ENCODE data around the gene KDM4C. TPM values are rescaled to one million over a fixed set of nuclear protein-coding genes. Genes with fewer than 3 reads are reported as not detected.

The KDM4C gene
- total and polyA plus RNA-seq, 8 donors: 6.7 to 129 (median 79.9) TPM

DNA sequence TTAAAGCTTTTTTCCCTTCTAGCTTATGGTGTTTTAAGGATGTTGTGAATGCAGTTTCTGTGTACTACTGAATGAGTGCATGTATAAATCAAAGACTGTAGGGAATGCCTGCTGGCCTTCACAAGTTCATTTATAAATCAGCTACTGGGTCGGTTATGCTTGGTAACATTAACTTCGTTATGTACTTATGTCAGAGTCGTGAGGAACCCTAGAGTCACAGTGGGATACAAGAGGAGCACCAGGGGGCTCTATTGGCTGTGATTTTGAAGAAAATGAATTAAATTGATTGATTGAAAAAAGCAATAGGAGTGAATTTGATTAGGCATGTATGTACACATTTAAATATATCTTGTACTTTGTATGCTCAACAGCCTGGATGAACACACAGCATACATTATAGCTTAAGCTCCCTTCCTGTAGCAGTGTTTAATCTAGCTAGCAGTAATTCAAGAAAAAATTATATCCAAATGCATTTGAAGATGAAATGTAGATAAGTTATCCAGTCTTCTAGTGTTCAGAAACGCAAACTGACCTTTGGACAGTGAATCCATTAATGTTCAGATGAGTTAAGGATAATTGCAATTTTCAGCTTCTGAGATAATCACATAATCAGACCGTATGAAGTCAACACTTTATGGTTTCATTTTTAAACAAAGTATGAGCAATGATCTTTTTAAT is 204.2 kb downstream of the KDM4C start:
- no peak for DNase-seq
- no peak overlapping the region for H3K4me3 ChIP-seq
- TF ChIP-seq, protein P1, sequence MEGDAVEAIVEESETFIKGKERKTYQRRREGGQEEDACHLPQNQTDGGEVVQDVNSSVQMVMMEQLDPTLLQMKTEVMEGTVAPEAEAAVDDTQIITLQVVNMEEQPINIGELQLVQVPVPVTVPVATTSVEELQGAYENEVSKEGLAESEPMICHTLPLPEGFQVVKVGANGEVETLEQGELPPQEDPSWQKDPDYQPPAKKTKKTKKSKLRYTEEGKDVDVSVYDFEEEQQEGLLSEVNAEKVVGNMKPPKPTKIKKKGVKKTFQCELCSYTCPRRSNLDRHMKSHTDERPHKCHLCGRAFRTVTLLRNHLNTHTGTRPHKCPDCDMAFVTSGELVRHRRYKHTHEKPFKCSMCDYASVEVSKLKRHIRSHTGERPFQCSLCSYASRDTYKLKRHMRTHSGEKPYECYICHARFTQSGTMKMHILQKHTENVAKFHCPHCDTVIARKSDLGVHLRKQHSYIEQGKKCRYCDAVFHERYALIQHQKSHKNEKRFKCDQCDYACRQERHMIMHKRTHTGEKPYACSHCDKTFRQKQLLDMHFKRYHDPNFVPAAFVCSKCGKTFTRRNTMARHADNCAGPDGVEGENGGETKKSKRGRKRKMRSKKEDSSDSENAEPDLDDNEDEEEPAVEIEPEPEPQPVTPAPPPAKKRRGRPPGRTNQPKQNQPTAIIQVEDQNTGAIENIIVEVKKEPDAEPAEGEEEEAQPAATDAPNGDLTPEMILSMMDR (IDR thresholded peaks at IDR 0.05): no peak
- TF ChIP-seq POLR2AphosphoS5 (IDR thresholded peaks at IDR 0.05) (no peak), POLR2A (IDR thresholded peaks at IDR 0.05) (no peak), EP300 (IDR thresholded peaks at IDR 0.05) (no peak)
- WGBS, 5 donors: 65 to 72% (median 69%) methylated on average over 5 of the region's 5 CpGs
- H3K27me3 ChIP-seq: no peaks in the 10 kb centered on the region
- H3K4me1 ChIP-seq: peaks cover 0 to 23% (median 8%) of the 10 kb centered on the region in 4 donors
- no peaks in the 10 kb centered on the region for H3K9me3 ChIP-seq
- intact Hi-C loops (cut with DNase I; ENCODE audit: low total_unique reads): no loop called here
- peaks cover 0 to 7% (median 3%) of the 10 kb centered on the region in 4 donors for H3K36me3 ChIP-seq
- no peak overlapping the region for H3K27ac ChIP-seq

DNA sequence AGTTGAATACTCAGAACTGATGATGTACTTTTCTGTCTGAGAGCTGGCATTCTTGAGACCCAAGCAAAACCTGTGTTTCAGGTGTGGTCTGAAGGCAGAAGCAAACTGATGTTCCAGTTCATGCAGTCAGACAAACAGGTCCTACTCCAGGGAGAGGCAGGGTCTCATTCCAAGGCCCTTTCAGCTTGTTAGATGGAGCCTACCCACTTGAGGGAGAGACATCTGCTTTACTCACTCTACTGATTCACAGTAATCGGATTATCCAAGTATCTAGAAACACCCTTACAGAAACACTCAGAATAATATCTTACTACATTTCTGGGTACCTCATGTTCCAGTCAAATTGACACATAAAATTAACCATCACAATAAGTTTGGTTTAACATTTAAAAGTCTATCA is 207.8 kb downstream of the KDM4C start:
- intact Hi-C loops (cut with DNase I; ENCODE audit: low total_unique reads): no loop called here
- peaks cover 0 to 22% (median 8%) of the 10 kb centered on the region in 4 donors for H3K4me1 ChIP-seq
- H3K4me3 ChIP-seq: no peak overlapping the region
- no peaks in the 10 kb centered on the region for H3K9me3 ChIP-seq
- WGBS, 5 donors: 98 to 100% (median 100%) methylated on average over 1 of the region's 1 CpG
- no peaks in the 10 kb centered on the region for H3K27me3 ChIP-seq
- no peak overlapping the region for H3K27ac ChIP-seq
- no peak for TF ChIP-seq POLR2A (IDR thresholded peaks at IDR 0.05)
- no peak for TF ChIP-seq POLR2AphosphoS5 (IDR thresholded peaks at IDR 0.05)
- TF ChIP-seq, protein P1 (IDR thresholded peaks at IDR 0.05): no peak
- no peak for TF ChIP-seq EP300 (IDR thresholded peaks at IDR 0.05)
- peaks cover 0 to 3% (median under 1%) of the 10 kb centered on the region in 4 donors for H3K36me3 ChIP-seq
- no peak for DNase-seq

DNA sequence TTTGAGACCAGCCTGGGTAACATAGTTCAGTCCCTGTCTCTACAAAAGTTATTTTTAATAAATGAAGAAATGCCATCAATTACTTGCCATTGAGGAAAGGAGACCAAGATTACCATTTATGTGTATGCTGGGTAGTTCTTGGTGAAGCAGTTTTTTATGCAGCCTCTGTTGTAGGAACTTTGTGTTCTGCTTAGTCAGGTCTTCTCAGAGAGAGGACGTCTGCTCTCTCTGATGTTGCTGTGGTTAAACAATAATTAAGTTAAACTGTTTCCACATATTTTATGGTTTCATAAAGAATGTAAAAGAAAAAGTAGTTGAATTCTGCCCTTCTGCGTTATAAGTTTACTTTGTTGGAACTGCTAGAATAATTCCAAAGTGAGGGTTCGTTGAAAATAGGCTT is 210.5 kb downstream of the KDM4C start:
- Histone ChIP-seq H3K36me3 (no peaks in the 10 kb centered on the region), H3K27me3 (no peaks in the 10 kb centered on the region), H3K9me3 (no peaks in the 10 kb centered on the region), H3K4me3 (no peak overlapping the region), H3K4me1 (peaks cover 0 to 31% (median 11%) of the 10 kb centered on the region in 4 donors), H3K27ac (no peak overlapping the region)
- TF ChIP-seq POLR2A (IDR thresholded peaks at IDR 0.05) (no peak), EP300 (IDR thresholded peaks at IDR 0.05) (no peak), POLR2AphosphoS5 (IDR thresholded peaks at IDR 0.05) (no peak)
- TF ChIP-seq, protein P1 (IDR thresholded peaks at IDR 0.05): no peak
- intact Hi-C loops (cut with DNase I; ENCODE audit: low total_unique reads): no loop called here
- 43 to 59% (median 52%) methylated on average over 3 of the region's 3 CpGs for WGBS, 5 donors
- DNase-seq: no peak

DNA sequence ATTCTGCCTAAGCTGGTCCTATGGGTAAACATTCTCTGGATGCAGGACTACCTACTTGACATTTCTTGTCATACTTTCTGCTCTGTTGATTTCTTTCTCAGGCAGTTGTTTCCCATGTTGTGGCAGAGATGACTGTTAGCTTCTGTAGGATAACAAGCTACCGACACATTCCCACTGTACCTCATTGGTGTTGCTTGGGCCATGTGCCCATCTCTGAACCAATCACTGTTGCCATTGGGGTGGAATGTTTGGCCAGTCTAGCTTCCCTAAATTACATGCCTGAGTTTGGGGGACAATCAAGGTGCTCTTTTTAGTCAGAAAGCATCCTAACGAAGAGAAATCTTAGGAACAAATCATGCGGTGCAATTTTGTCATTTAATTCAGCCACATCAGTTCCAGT is 212.0 kb downstream of the KDM4C start:
- TF ChIP-seq EP300 (IDR thresholded peaks at IDR 0.05) (no peak), POLR2AphosphoS5 (IDR thresholded peaks at IDR 0.05) (no peak), POLR2A (IDR thresholded peaks at IDR 0.05) (no peak)
- TF ChIP-seq, protein P1 (IDR thresholded peaks at IDR 0.05): no peak

More for the DNA sequence above, 212.0 kb downstream of the KDM4C start:
- DNase-seq: no peak
- 88 to 99% (median 94%) methylated on average over 3 of the region's 3 CpGs for WGBS, 5 donors
- Histone ChIP-seq H3K4me1 (peaks cover 0 to 40% (median 13%) of the 10 kb centered on the region in 4 donors), H3K36me3 (no peaks in the 10 kb centered on the region), H3K27me3 (no peaks in the 10 kb centered on the region), H3K4me3 (no peak overlapping the region), H3K27ac (no peak overlapping the region), H3K9me3 (no peaks in the 10 kb centered on the region)
- intact Hi-C loops (cut with DNase I; ENCODE audit: low total_unique reads): no loop called here
